Activated CD4-positive, alpha-beta memory T cell treated with anti-CD3 and anti-CD28 coated beads for 36 hours (primary cell): ENCODE data around the gene NR6A1. TPM values are rescaled to one million over a fixed set of nuclear protein-coding genes. Genes with fewer than 3 reads are reported as not detected.
"Not testable (repeated sequence)": the region's sequence is repeated elsewhere in the genome, so short reads cannot be mapped to it uniquely, and the experiment has no call there.

ENCODE experiments used
- CTCF ChIA-PET: fragments of 350-600 bp; sonication (Branson Sonifier 250); formaldehyde crosslinking; loops from one replicate; lab custom pipeline; 2021; ENCODE audit warnings: antibody characterized with exemption, inconsistent platforms; lab: Charles Lee
- POLR2A ChIA-PET: fragments of 350-600 bp; sonication (Branson Sonifier 250); formaldehyde crosslinking; loops from one replicate; lab custom pipeline; 2021; ENCODE audit warnings: antibody characterized with exemption; lab: Charles Lee
- DNase-seq: peaks from one replicate; pipeline ENCODE4 v3.0.0-alpha.2; 2020
- H3K27ac Mint-ChIP-seq: one replicate; pipeline ENCODE4 v1.8.0; 2021; ENCODE audit warnings: mixed read lengths
- H3K27me3 Mint-ChIP-seq: one replicate; pipeline ENCODE4 v1.8.0; 2021; ENCODE audit warnings: mixed read lengths
- H3K36me3 Mint-ChIP-seq: one replicate; pipeline ENCODE4 v1.8.0; 2021; ENCODE audit warnings: mixed read lengths
- H3K4me1 Mint-ChIP-seq: one replicate; pipeline ENCODE4 v1.8.0; 2021; ENCODE audit warnings: low read depth, mixed read lengths
- H3K4me3 Mint-ChIP-seq: one replicate; pipeline ENCODE4 v1.8.0; 2021; ENCODE audit warnings: mild to moderate bottlenecking, mixed read lengths
- H3K9me3 Mint-ChIP-seq: one replicate; pipeline ENCODE4 v1.8.0; 2021; ENCODE audit warnings: mixed read lengths
- intact Hi-C: fragments of 100-400 bp; cut with micrococcal nuclease; formaldehyde crosslinking; loops from one replicate; pipeline ENCODE4 v1.15.1; 2023
- total RNA-seq, 2 experiments: library from RNA; stranded (reverse); gene quantifications; one replicate each; pipeline ENCODE4 v1.2.3, GENCODE V29; 2021

NR6A1 gene
- total RNA-seq, 2 experiments from 2014 or later = 0.61 to 0.83 TPM

DNA sequence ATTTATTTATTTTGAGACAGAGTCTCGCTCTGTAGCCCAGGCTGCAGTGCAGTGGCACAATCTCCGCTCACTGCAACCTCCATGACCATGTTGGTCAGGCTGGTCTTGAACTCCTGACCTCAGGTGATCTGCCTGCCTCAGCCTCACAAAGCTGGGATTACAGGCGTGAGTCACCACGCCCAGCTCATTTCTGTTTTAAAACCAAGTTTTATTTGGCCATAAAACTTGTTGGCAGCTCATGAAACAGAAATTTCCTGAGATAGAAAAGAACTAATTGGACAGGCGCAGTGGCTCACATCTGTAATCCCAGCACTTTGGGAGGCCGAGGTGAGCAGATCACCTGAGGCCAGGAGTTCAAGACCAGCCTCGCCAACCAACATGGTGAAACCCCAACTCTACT is 155.3 kb downstream of the NR6A1 start:
- POLR2A ChIA-PET, H3K9me3 Mint-ChIP-seq, H3K4me1 Mint-ChIP-seq, H3K27ac Mint-ChIP-seq, H3K27me3 Mint-ChIP-seq, H3K36me3 Mint-ChIP-seq, DNase-seq, intact Hi-C loops, H3K4me3 Mint-ChIP-seq: not testable (repeated sequence)
- CTCF ChIA-PET = interaction anchor here (0.8 to 3.9 kb wide), 5 partner anchors 45 to 168 kb away, joined by 3 to 83 read pairs (median 4); no protein-coding TSS in a partner anchor

DNA sequence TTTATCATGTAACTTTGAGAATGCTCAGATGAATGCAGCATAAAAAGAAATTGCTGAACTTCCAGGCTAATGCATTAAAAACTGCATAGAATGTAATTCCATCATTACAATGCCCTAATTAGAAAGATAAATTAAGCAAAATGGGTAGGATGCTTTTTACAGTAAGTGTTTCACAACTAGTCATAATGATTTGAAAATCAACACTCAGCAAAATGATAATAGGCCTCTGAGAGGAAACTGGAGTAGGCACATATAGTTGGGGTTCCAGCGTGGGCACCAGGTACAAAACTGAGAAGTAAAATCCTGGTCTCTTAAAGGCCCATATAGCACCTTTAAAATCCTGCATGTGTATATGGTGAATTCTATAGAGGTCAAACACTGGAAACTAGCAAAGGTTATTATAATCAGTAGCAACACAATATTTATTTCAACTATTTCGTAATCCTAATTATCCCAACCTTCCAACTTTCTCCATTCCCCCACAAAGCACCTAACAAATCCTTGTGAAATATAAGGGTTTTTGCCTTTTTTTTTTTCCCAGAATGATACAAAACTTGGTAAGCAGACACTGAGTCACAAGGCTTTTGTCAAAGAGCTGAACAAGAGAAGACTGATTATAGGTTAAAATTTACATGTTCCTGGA is 155.9 kb downstream of the NR6A1 start:
- no peaks in the 10 kb centered on the region for H3K9me3 Mint-ChIP-seq
- CTCF ChIA-PET = interaction anchor here (0.6 to 3.9 kb wide), 5 partner anchors 46 to 97 kb away, joined by 3 to 83 read pairs (median 4); no protein-coding TSS in a partner anchor
- no peak overlapping the region for H3K4me3 Mint-ChIP-seq
- intact Hi-C loops = no loop called here
- no peak for DNase-seq
- POLR2A ChIA-PET = no interaction called here
- H3K4me1 Mint-ChIP-seq = no peaks in the 10 kb centered on the region
- H3K27me3 Mint-ChIP-seq = peaks cover 7% of the 10 kb centered on the region
- H3K36me3 Mint-ChIP-seq = no peaks in the 10 kb centered on the region
- no peak overlapping the region for H3K27ac Mint-ChIP-seq

DNA sequence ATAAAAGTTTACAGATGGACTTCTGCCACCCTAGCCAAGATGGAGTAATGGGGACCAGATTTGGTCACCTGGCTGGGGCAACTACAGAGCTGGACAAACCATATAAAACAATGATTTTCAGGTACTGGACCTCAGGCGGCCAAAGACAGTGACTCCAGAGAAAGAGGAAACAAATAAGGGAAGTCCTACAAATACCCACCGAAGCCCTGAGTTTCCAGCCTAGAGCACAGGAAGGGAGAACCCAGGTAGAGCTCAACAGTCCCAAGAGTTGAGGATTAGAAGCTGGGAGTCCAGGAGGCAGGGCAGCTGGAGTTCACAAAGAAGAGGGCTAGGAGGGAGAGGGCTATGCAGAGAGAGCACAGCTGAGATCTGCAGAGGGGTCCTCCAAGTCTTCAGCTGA is 157.3 kb downstream of the NR6A1 start:
- H3K4me3 Mint-ChIP-seq = no peak overlapping the region

DNA sequence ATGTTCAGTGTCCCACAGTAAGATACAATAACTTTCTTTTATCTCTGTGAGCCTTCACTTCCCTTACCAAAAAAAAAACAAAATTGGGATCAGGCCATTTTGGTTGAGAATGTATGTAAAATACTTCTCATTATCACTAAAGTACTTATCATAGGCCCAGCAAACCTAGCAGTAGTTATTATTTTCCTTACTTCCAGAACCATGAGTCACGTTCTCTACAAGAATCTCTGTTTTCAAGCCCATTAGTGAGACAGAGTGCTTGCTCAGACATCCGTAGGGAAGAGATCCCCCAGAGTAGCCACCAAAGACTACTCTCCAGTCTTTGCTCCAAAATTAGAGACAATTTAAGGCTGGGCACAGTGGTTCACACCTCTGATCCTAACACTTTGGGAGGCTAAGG is 160.0 kb downstream of the NR6A1 start:
- intact Hi-C loops = no loop called here
- Mint-ChIP-seq H3K4me3 (no peak overlapping the region), H3K4me1 (no peaks in the 10 kb centered on the region), H3K27me3 (peaks cover 8% of the 10 kb centered on the region), H3K9me3 (no peaks in the 10 kb centered on the region), H3K27ac (no peak overlapping the region), H3K36me3 (no peaks in the 10 kb centered on the region)
- no peak for DNase-seq
- POLR2A ChIA-PET = no interaction called here
- CTCF ChIA-PET = interaction anchor here (0.5 kb wide), 1 partner anchor 1071 kb away, joined by 3 read pairs; no protein-coding TSS in a partner anchor

More for the DNA sequence above, 157.3 kb downstream of the NR6A1 start:
- intact Hi-C loops = no loop called here
- Mint-ChIP-seq H3K9me3 (no peaks in the 10 kb centered on the region), H3K27me3 (peaks cover 7% of the 10 kb centered on the region), H3K36me3 (no peaks in the 10 kb centered on the region), H3K27ac (no peak overlapping the region), H3K4me1 (no peaks in the 10 kb centered on the region)
- ChIA-PET CTCF (interaction anchor here (1.4 to 2.0 kb wide), 2 partner anchors 47 to 195 kb away, joined by 4 read pairs; no protein-coding TSS in a partner anchor), POLR2A (no interaction called here)
- DNase-seq = no peak

DNA sequence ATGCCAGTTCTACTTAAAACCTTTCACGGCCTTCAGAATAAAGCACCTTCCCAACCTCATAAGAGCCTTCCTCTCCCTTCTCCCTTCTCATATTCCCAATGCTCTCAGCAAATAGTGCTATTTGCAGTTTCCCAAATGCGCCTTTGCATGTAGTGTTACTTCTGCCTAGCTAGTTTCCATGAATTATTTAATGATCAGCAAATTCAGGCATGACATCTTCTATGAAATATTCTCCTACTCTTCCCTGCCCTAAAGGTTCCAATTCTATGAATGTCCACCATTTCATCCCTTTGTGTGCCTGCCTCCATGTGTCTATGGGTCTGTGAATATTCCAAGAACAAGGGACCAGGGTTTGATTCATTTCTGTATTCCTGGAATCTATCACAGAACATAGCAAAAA is 165.1 kb downstream of the NR6A1 start:
- ChIA-PET POLR2A (interaction anchor here (0.5 kb wide), 1 partner anchor 319 kb away, joined by 4 read pairs; no protein-coding TSS in a partner anchor), CTCF (interaction anchor here (0.7 kb wide), 1 partner anchor 11 kb away, joined by 4 read pairs; no protein-coding TSS in a partner anchor)
- Mint-ChIP-seq H3K4me1 (no peaks in the 10 kb centered on the region), H3K4me3 (no peak overlapping the region), H3K27me3 (peaks cover 3% of the 10 kb centered on the region), H3K9me3 (no peaks in the 10 kb centered on the region), H3K27ac (no peak overlapping the region), H3K36me3 (no peaks in the 10 kb centered on the region)
- intact Hi-C loops = no loop called here
- DNase-seq = no peak

DNA sequence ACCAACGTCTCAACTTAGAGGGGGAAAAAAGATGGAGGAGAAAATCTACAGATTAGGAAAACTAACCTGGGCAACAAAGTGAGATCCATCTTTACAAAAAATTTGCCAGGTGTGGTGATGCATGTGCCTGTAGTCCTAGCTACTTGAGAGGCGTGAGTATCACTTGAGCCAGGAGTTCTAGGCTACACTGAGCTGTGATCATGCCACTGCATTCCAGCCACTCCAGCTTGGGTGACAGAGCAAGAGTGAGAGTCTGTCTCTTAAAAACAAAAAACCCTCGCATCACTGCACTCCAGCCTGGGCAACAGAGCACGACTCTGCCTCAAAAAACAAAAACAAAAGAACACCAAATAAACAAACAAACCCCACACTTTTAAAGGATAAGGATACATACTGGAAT is 165.9 kb downstream of the NR6A1 start:
- ChIA-PET CTCF (interaction anchor here (1.9 kb wide), 1 partner anchor 12 kb away, joined by 7 read pairs; no protein-coding TSS in a partner anchor), POLR2A (no interaction called here)
- Mint-ChIP-seq H3K27me3 (peaks cover 6% of the 10 kb centered on the region), H3K36me3 (no peaks in the 10 kb centered on the region), H3K9me3 (no peaks in the 10 kb centered on the region), H3K4me3 (no peak overlapping the region), H3K27ac (no peak overlapping the region), H3K4me1 (no peaks in the 10 kb centered on the region)
- intact Hi-C loops = no loop called here
- DNase-seq = no peak

DNA sequence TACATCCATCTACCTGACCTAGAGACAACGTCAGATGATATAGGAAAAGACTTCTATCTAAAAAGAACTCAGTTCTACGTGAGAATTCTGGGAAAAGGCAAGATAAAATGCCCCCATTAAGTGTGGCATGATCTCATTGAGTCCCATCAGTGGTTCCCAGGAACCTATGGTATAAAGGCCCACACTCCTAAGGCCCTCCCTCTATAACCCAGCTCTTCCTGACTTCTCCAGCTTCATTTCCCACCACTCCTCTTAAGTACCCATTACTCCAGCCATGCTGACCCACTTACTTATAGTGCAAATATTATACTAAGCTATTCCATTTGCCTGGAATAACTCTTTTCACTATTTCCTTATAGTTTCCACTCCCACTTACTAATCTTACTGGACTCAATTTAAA is 168.5 kb downstream of the NR6A1 start:
- ChIA-PET CTCF (interaction anchor here (0.7 to 1.6 kb wide), 2 partner anchors 66 to 109 kb away, joined by 3 to 4 read pairs; no protein-coding TSS in a partner anchor), POLR2A (no interaction called here)
- Mint-ChIP-seq H3K27ac (no peak overlapping the region), H3K27me3 (peaks cover 7% of the 10 kb centered on the region), H3K9me3 (no peaks in the 10 kb centered on the region), H3K4me3 (no peak overlapping the region), H3K36me3 (no peaks in the 10 kb centered on the region), H3K4me1 (no peaks in the 10 kb centered on the region)
- intact Hi-C loops = no loop called here
- DNase-seq = no peak

DNA sequence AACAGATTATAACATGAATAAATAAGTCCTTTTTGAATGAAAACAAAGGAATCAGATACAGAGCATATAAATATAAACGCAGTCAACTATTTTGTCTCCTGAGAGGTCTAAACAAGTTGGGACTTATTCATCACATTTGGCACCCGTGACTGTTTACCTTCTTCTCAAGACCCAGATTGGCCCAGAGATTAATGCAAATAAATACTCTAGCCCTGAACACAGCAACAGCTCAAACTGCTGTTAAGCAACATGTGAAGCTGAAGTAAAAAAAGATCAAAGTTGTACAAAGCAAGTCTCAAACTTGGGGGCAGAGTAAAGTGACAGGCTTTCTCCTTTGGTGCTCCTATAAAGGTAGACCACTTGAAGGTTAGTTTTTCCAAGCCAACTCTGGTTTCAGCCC is 168.9 kb downstream of the NR6A1 start:
- intact Hi-C loops = no loop called here

DNA sequence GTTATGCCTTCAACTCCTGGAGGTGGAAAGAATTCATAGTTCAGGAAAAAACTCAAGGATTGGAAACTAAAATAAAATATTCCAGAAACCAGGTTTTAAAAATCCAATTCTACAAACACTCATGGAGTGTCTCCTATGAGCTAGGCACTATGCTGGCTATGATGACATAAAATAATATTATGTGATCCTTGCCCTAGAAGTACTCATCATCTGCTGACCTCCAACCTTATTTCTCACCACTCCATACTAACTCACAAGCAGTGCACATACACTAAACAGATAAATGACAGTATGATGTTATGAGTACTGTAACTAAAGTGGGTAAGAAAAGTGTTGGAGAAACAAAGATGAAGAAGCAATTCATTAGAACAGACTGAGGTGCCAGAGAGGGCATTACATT is 170.7 kb downstream of the NR6A1 start:
- H3K4me1 Mint-ChIP-seq = no peaks in the 10 kb centered on the region
- intact Hi-C loops = no loop called here

More for the DNA sequence above, 168.9 kb downstream of the NR6A1 start:
- ChIA-PET POLR2A (no interaction called here), CTCF (interaction anchor here (0.7 to 1.6 kb wide), 3 partner anchors 15 to 109 kb away, joined by 3 to 5 read pairs (median 4); no protein-coding TSS in a partner anchor)
- no peaks in the 10 kb centered on the region for H3K9me3 Mint-ChIP-seq
- no peak for DNase-seq
- H3K27ac Mint-ChIP-seq = no peak overlapping the region
- H3K36me3 Mint-ChIP-seq = no peaks in the 10 kb centered on the region
- no peak overlapping the region for H3K4me3 Mint-ChIP-seq
- no peaks in the 10 kb centered on the region for H3K4me1 Mint-ChIP-seq
- peaks cover 11% of the 10 kb centered on the region for H3K27me3 Mint-ChIP-seq

DNA sequence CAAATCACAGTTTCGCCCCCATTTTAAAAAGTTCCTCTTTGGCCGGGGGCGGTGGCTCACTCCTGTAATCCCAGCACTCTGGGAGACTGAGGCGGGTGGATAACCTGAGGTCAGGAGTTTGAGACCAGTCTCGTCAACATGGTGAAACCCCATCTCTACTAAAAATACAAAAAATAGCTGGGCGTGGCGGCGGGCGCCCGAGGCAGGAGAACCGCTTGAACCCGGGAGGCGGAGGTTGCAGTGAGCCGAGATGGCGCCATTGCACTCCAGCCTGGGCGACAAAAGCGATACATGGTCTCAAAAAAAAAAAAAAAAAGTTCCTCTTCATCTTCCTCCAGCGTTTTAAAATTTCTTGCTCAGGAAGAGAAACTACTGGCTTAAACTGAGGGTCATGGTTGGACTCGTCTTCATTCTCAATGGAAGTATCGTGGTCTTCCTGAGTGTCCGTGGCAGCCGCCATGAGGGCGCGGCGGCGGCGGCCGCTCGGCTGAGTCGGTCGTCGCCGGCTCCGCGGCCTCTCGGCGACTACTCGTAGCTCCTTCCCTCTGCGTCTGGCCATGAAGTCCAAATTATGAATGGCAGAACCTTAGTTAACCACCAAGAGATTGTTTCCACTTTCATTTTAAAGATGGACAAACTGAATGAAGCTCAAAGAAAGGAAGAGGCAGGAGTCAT is 171.9 kb downstream of the NR6A1 start:
- peaks cover 13% of the 10 kb centered on the region for H3K27me3 Mint-ChIP-seq
- no peaks in the 10 kb centered on the region for H3K9me3 Mint-ChIP-seq
- no peak overlapping the region for H3K4me3 Mint-ChIP-seq
- no peak for DNase-seq
- H3K36me3 Mint-ChIP-seq = no peaks in the 10 kb centered on the region
- H3K4me1 Mint-ChIP-seq = no peaks in the 10 kb centered on the region
- POLR2A ChIA-PET = no interaction called here
- H3K27ac Mint-ChIP-seq = no peak overlapping the region
- intact Hi-C loops = no loop called here
- CTCF ChIA-PET = no interaction called here

More for the DNA sequence above, 170.7 kb downstream of the NR6A1 start:
- Mint-ChIP-seq H3K4me3 (no peak overlapping the region), H3K9me3 (no peaks in the 10 kb centered on the region), H3K27ac (no peak overlapping the region), H3K27me3 (peaks cover 11% of the 10 kb centered on the region), H3K36me3 (no peaks in the 10 kb centered on the region)
- ChIA-PET CTCF (no interaction called here), POLR2A (no interaction called here)
- DNase-seq = no peak

DNA sequence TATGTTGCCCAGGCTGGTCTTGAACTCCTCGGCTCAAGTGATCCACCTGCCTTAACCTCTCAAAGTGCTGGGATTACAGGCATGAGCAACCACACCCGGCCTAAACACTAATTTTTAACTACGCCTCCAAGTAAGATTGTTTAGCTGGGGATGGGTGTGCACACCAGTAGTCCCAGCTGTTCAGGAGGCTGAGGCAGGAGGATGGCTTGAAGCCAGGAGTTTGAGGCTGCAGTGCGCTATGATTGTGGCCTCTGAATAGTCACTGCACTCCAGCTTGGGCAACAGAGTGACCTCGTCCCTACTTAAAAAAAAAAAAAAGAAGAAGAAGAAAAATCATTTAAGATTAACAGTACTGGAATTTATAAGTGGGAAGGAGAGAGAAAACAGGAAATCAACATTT is 173.1 kb downstream of the NR6A1 start:
- no peaks in the 10 kb centered on the region for H3K36me3 Mint-ChIP-seq
- peaks cover 13% of the 10 kb centered on the region for H3K27me3 Mint-ChIP-seq
- ChIA-PET CTCF (no interaction called here), POLR2A (no interaction called here)
- H3K9me3 Mint-ChIP-seq = no peaks in the 10 kb centered on the region
- no peaks in the 10 kb centered on the region for H3K4me1 Mint-ChIP-seq
- intact Hi-C loops = no loop called here
- no peak overlapping the region for H3K4me3 Mint-ChIP-seq
- no peak overlapping the region for H3K27ac Mint-ChIP-seq
- DNase-seq = no peak

DNA sequence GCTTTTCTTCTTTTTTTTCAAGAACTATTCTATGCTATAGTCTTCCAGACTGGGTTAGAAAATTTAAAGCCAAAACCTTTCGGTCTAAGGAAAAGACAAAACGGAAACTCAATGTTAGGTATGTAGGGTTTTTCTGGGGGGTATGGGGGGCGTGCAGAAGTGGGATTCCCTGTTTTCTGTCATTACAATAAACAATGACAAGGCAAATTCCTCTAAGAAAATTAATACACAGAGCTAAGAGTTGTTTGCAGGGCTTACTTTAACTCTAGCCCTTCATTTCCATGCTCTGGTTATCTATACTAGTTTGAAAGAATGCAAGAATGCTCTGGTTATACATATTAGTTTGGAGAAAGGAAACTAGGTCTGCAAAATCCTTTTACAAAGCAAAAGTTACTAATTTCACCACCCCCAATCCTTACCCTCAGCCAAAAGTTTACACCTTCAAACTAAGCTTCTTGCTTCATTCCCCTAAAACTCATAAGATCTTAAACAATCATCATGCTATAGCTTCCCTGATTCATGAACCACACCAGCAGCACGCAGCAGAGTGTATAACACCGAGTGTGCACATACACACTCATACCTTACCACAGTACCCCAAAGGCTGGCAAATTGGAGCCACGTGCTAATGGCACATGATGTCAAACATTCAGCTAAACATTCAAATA is 174.8 kb downstream of the NR6A1 start:
- H3K27ac Mint-ChIP-seq = no peak overlapping the region
- POLR2A ChIA-PET = no interaction called here
- no peaks in the 10 kb centered on the region for H3K36me3 Mint-ChIP-seq

More for the DNA sequence above, 174.8 kb downstream of the NR6A1 start:
- Mint-ChIP-seq H3K9me3 (no peaks in the 10 kb centered on the region), H3K4me1 (no peaks in the 10 kb centered on the region), H3K27me3 (peaks cover 20% of the 10 kb centered on the region), H3K4me3 (no peak overlapping the region)
- DNase-seq = no peak
- CTCF ChIA-PET = interaction anchor here (1.2 to 2.3 kb wide), 2 partner anchors 21 to 59 kb away, joined by 3 to 5 read pairs; no protein-coding TSS in a partner anchor
- intact Hi-C loops = no loop called here
